ENCODE measurements around the gene FBXO30.

DNA sequence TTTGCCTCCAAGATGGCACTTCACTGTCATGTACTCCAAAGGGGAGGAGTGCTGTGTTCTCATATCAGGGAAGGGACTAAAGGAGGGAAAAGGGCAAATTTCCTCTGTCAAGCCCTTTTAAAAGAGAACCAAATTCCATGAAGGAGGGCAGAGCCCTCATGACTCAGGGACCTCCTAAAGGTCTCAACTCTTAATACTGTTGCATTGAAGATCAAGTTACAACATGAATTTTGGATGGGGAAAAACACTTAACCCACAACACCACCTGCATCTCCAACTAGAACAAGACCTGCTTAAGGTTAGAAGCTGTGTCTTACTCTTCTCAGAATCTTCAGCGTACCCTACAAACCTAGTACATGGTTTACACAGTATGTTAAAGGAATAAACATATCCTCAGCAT is 23.7 kb upstream of the FBXO30 start:
- TF ChIP-seq TAF1 (IDR thresholded peaks at IDR 0.05; ENCODE audit: borderline replicate concordance, low read depth, low read length) (no peak), POLR2A (IDR thresholded peaks at IDR 0.05; ENCODE audit: low read depth, low read length) (no peak)
